GM10266 (cell line): ENCODE results near the gene TPR.
"Not testable (repeated sequence)": the region's sequence is repeated elsewhere in the genome, so short reads cannot be mapped to it uniquely, and the experiment has no call there.

ENCODE experiments used
- DNase-seq: peaks from one replicate; pipeline ENCODE4 v3.0.0; 2012; ENCODE audit errors: extremely low spot score
- TF ChIP-seq, protein P1 (sequence below): IDR thresholded peaks from 2 replicates; pipeline ENCODE4 v1.5.1; 2012; ENCODE audit warnings: mild to moderate bottlenecking, low read depth; ENCODE audit not compliant: control insufficient read depth, insufficient read depth; ENCODE audit errors: missing control alignments

TPR gene

DNA sequence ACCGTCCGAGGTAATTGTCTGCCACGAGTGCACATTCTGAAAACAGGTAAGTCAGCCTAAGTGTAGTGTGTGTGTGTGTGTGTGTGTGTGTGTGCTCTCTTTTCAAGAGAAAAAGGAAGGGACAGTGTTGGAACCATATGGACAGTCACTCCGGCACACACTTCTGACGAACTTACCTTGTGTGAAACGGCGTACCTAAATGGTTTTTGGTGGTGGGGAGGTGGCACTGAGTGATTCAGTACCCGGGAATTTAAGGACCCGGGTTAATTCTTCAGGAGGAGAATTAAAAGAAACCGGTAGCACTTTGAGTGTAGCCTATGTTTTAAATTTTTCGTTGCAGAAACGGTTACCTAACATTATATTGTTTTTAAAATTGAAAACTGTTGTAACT, 871 bp upstream of the TPR start:
- no peak for DNase-seq
- TF ChIP-seq, protein P1, sequence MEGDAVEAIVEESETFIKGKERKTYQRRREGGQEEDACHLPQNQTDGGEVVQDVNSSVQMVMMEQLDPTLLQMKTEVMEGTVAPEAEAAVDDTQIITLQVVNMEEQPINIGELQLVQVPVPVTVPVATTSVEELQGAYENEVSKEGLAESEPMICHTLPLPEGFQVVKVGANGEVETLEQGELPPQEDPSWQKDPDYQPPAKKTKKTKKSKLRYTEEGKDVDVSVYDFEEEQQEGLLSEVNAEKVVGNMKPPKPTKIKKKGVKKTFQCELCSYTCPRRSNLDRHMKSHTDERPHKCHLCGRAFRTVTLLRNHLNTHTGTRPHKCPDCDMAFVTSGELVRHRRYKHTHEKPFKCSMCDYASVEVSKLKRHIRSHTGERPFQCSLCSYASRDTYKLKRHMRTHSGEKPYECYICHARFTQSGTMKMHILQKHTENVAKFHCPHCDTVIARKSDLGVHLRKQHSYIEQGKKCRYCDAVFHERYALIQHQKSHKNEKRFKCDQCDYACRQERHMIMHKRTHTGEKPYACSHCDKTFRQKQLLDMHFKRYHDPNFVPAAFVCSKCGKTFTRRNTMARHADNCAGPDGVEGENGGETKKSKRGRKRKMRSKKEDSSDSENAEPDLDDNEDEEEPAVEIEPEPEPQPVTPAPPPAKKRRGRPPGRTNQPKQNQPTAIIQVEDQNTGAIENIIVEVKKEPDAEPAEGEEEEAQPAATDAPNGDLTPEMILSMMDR: no peak

DNA sequence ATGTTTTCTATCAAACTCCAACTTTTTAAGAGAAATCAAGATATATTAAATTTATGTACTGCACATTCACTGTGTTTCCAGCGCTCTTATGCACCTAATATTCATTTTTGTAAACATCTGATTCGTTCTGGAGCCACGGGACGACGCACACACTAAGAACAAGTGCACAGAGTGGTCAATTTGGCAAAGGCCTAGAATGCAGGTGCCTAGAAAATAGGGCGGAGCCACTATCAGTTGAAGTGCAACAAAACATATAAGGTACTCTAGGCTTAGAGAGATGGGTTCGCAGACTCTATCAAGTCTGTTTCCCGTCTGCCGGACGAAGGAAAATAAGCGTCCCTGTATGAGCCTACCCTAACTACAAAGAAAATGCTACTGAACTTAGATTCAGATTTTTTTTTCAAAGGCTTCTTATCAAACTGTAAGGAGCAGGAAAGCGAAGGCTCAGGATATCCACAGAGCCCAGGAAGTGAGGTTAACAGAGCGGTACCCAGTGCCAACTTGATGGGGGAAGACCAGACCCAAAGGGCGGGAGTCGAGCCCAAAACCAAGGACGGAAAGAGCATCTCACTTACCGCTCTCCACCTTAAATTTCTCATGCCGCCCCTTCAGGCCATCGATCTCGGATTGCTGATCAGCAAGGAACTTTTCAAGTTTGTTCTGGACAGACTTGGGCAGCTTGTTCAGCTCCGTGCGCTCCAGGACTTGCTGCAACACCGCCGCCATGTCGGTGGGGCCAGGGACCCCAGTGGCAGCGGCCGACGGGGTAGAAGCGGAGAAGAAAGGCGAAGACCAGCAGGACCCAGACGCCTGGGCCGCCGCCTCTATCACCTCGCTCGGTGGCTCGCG, 526 bp downstream of the TPR start:
- DNase-seq: peak; percentile 32
- TF ChIP-seq, protein P1: no peak

DNA sequence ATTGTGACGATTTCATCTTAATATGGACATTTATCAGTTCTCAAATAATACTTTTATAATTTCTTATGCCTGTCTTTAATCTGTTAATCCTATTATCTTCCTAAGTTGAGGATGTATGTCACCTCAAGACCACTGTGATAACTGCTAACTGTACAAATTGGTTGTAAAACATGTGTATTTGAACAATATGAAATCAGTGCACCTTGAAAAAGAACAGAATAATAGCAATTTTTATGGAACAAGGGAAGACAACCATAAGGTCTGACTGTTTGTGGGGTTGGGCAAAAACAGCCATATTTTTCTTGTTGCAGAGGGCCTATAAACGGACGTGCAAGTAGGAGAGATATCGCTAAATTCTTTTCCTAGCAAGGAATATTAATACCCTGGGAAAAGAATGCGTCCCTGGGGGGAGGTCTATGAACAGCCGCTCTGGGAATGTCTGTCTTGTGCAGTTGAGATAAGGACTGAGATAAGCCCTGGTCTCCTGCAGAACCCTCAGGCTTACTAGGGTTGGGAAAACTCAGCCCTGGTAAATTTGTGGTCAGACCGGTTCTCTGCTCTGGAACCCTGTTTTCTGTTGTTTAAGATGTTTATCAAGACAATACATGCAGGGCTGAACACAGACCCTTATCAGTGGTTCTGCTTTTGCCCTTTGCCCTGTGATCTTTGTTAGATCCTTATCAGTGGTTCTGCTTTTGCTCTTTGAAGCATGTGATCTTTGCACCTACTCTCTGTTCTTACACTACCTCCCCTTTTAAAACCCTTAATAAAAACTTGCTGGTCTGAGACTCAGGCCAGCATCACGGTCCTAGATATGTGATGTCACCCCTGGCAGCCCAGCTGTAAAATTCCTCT, 27.0 kb downstream of the TPR start:
- DNase-seq: not testable (repeated sequence)

DNA sequence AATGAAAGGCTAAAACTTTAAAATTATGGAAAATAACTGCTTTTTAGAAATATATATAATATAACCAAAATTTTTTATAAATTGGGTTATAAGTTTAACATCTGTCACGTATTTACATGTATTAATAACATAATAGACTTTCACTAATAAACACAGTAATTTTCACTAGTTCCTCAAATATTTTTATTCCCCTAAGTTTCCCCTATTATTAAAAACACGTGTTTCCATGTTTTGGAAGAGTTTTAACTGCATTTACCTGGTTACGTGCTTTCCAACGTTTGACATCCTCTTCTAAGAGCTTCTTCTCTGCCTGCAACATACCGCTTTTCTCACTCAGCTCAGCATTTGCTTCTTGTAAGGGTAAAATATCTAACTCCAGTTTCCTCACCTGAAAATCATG, 34.3 kb downstream of the TPR start:
- TF ChIP-seq, protein P1: no peak
- no peak for DNase-seq

DNA sequence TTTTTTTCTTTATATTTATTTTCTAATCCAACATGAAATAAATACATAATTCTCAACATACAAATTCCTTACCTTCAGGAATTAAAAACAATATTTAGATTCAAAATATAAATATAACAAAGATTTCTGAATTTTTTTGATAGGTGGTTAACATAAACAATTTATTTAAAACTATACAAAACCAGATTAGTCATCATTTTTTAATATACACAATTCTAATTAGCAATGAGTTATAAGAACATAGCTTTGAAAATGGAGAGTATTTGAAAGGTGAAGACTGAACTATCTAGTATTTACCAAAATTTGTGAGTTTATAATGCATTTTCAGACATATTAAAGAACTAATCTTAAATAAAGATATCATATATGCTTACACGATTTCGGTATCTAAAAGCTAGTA, 37.5 kb downstream of the TPR start:
- DNase-seq: no peak
- TF ChIP-seq, protein P1: no peak

DNA sequence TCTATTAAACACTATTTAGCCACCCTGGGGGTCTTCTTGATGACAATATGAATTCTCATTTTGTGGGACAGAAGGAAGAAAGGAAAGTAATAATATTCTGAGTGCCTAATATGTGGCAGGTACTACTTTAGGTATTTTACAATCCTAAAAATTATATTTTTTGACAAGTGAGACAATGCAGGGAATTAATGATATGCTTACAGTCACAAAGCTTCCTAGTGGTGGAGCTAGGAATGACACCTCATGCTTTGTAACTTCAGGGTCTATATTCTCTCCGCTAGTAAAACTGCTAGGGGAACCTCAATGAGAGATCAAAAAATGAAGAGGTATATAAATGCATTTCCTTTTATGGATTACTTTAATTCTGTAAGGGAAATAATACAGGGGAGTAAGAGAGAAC, 44.3 kb downstream of the TPR start:
- TF ChIP-seq, protein P1: no peak

DNA sequence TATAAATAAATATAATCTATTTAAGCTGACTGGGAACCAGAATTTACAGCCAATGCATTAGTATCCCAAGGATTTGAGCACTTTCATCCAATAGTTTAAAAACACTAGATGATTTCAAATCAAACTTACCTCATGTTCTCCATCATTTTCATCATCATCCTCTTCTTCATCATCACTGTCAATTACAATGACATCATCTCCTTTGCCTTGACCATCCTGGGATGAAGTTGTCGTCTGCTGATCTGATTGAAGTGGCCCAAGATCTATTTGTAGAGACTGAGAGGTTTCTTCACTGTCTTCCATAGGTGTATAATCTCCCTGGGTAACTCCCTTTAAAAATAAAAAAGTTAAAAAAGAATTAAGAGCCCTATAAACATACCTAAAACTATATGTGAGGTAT, 47.7 kb downstream of the TPR start:
- DNase-seq: no peak

More for the DNA sequence above, 44.3 kb downstream of the TPR start:
- DNase-seq: no peak

More for the DNA sequence above, 47.7 kb downstream of the TPR start:
- TF ChIP-seq, protein P1: no peak
